ENCODE data around the gene RBP4.

Gene RBP4

DNA sequence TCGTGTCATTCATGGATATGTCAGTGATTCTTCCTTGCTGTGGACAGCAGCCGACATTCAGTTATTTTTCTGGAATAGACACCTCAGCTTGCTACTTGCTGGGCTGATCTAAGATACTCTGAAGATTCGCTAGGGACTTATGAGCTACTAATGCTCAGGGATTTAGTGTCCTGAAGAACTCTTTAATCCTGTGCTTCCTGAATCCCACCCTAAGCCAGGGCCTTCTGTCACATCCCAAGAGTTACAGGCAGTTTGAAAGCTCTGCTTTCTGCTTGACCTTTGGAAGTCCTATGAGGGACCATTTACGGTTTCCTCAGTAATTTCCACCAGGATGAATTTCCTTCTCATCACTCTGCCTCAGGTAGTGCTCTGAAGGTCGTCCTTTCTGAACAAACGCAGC is 11.3 kb upstream of the RBP4 start, which contains the start of gene PDE6C:
PDE6C (plus strand) TSS at position 227 of the 400 bp plus-strand sequence. CDS start 189 bp downstream, outside the sequence.
- Histone ChIP-seq H2AFZ (ENCODE audit: low read length, unreplicated experiment) (no peak within 1 kb of the TSS), H3K36me3 (ENCODE audit: insufficient read depth, low read length) (no peaks in the 10 kb centered on the region), H3K4me1 (ENCODE audit: control insufficient read depth, insufficient read depth, low read length, unreplicated experiment) (no peaks in the 10 kb centered on the region), H3K4me3 (ENCODE audit: low read depth, low read length) (no peak within 1 kb of the TSS), H3K27ac (ENCODE audit: low read depth, low read length) (no peak within 1 kb of the TSS), H3K79me2 (ENCODE audit: control insufficient read depth, insufficient read depth, low read length, unreplicated experiment) (no peaks in the 10 kb centered on the region), H3K27me3 (ENCODE audit: insufficient read depth, low read length) (peaks cover 10% of the 10 kb centered on the region)

DNA sequence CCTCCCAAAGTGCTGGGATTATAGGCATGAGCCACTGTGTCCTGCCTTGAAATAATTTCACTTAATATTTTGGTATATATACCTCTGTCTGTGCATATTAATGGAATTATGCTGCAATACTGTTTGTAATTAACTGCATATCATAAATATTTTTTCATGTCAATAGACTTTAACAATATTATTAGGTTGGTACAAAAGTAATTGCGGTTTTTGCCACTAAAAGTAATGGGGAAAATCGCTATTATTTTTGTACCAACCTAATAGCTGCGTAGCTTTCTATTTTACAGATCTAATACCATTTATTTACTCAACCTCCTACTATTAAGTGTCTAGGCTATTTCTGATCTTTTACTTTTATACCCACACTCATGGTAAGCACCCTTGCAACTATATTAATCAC is 7.4 kb upstream of the RBP4 start:
- no peaks in the 10 kb centered on the region for H3K79me2 ChIP-seq (ENCODE audit: control insufficient read depth, insufficient read depth, low read length, unreplicated experiment)
- H3K4me3 ChIP-seq (ENCODE audit: low read depth, low read length) = no peak overlapping the region
- H3K36me3 ChIP-seq (ENCODE audit: insufficient read depth, low read length) = no peaks in the 10 kb centered on the region
- no peak overlapping the region for H3K27ac ChIP-seq (ENCODE audit: low read depth, low read length)
- peaks cover 11% of the 10 kb centered on the region for H3K4me1 ChIP-seq (ENCODE audit: control insufficient read depth, insufficient read depth, low read length, unreplicated experiment)
- H3K27me3 ChIP-seq (ENCODE audit: insufficient read depth, low read length) = peaks cover 4% of the 10 kb centered on the region; the same call in 1 of the 2 replicates
- H2AFZ ChIP-seq (ENCODE audit: low read length, unreplicated experiment) = no peak overlapping the region

DNA sequence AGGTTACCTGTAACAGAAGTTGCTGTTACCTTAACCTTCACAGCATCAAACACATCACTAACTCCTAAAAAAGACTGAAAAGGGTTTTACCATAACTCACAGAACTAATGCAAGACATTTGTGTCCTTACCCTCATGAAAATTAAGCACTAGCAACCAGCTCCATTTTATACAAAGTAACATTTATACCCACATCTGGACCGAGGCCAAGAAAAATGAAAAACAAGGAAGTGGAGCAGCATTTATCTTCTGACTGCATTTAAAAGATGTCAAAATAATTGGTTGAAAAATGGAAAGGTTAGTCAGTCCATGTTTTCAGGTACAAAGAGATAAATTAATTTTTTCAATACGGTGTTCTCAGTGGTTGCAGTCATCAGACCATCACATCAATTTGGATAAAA is 3.1 kb upstream of the RBP4 start:
- Histone ChIP-seq H3K27ac (ENCODE audit: low read depth, low read length) (no peak overlapping the region), H3K36me3 (ENCODE audit: insufficient read depth, low read length) (no peaks in the 10 kb centered on the region), H2AFZ (ENCODE audit: low read length, unreplicated experiment) (no peak overlapping the region), H3K4me1 (ENCODE audit: control insufficient read depth, insufficient read depth, low read length, unreplicated experiment) (peaks cover 31% of the 10 kb centered on the region), H3K27me3 (ENCODE audit: insufficient read depth, low read length) (peaks cover 10% of the 10 kb centered on the region; the same call in 1 of the 2 replicates), H3K79me2 (ENCODE audit: control insufficient read depth, insufficient read depth, low read length, unreplicated experiment) (no peaks in the 10 kb centered on the region), H3K4me3 (ENCODE audit: low read depth, low read length) (no peak overlapping the region)

DNA sequence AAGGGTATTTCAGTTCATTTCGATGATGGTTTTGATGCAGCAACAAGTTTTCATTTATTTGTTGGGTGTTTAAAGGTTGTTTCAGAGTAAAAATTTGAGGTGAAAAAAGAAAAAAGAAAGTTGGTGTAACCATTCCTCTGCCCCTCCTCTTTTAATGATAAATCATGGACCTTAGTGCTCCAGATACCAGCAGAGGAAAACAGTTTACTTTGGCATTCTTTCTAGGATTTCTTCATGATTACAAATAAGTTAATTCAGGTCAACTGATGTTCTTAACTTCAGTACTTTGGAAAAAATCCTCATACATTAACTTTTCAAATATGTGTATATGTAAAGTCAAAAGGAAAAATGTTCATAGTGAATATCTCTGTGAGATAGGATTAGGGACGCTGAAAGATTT is 2.0 kb upstream of the RBP4 start:
- peaks cover 31% of the 10 kb centered on the region for H3K4me1 ChIP-seq (ENCODE audit: control insufficient read depth, insufficient read depth, low read length, unreplicated experiment)
- H3K79me2 ChIP-seq (ENCODE audit: control insufficient read depth, insufficient read depth, low read length, unreplicated experiment) = no peaks in the 10 kb centered on the region
- no peaks in the 10 kb centered on the region for H3K36me3 ChIP-seq (ENCODE audit: insufficient read depth, low read length)
- H3K27ac ChIP-seq (ENCODE audit: low read depth, low read length) = no peak overlapping the region
- 0 out of 2 replicates have a peak overlapping the region, but pooled peaks have one; percentile 20 for H3K4me3 ChIP-seq (ENCODE audit: low read depth, low read length)
- H2AFZ ChIP-seq (ENCODE audit: low read length, unreplicated experiment) = no peak overlapping the region
- H3K27me3 ChIP-seq (ENCODE audit: insufficient read depth, low read length) = peaks cover 10% of the 10 kb centered on the region; the same call in 1 of the 2 replicates

DNA sequence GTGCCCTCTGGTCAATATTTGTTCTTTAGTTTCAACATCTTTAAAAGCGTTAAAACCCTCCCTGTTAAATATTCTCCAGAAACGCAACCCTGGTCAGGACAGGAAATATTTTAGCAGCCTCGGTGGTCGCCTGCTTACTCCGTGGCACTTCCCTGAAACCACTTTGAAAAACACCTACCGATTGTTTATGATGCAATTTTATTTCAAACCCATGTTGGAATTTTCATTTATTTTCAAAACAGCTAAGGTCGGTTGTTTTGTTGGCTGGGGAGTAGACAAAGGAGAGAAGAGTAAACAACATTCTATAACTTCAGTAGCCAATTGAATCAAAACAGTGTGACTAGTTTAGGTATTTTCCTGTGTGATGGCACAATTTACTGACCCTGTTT is 733 bp upstream of the RBP4 start:
- Histone ChIP-seq H3K4me3 (ENCODE audit: low read depth, low read length) (peak overlapping the region; percentile 80), H3K27me3 (ENCODE audit: insufficient read depth, low read length) (peaks cover 10% of the 10 kb centered on the region; the same call in 1 of the 2 replicates), H3K4me1 (ENCODE audit: control insufficient read depth, insufficient read depth, low read length, unreplicated experiment) (peaks cover 31% of the 10 kb centered on the region)

DNA sequence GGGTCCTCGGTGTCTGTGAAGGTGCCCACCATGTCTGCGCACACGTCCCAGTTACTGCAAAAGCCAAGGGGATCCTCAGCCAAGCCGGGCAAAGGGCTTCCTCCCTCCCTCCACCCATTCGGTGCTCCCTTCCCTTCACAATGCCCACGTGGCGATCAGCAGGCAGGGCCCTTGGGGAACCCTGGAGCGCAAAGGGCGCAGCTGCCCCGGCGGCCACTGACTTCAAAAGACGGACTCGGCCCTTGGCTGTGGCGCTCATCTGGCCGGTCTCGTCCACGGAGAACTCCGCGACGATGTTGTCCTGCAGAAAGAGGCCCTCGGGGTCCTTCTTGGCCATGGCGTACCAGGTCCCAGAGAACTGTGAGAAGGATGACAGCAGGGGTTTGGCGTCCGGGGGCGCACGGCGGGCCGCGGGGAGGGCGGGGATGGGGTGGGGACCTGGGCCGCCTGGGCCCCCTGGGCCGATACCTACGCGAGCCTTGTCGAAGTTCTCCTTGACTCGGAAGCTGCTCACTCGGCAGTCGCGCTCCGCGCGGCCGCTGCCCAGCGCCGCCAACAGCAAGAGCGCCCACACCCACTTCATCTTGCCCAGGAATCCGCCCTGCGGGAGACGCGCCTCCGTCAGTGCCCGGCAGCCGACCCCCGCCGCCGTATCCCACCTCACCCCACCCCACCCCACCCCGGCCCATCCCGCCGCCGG is 439 bp downstream of the RBP4 start:
- Histone ChIP-seq H2AFZ (ENCODE audit: low read length, unreplicated experiment) (no peak overlapping the region), H3K27me3 (ENCODE audit: insufficient read depth, low read length) (peaks cover 10% of the 10 kb centered on the region; the same call in 1 of the 2 replicates), H3K27ac (ENCODE audit: low read depth, low read length) (no peak overlapping the region), H3K4me3 (ENCODE audit: low read depth, low read length) (peak overlapping the region; percentile 80), H3K79me2 (ENCODE audit: control insufficient read depth, insufficient read depth, low read length, unreplicated experiment) (no peaks in the 10 kb centered on the region), H3K36me3 (ENCODE audit: insufficient read depth, low read length) (no peaks in the 10 kb centered on the region), H3K4me1 (ENCODE audit: control insufficient read depth, insufficient read depth, low read length, unreplicated experiment) (peaks cover 31% of the 10 kb centered on the region)

More for the DNA sequence above, 733 bp upstream of the RBP4 start:
- Histone ChIP-seq H3K27ac (ENCODE audit: low read depth, low read length) (no peak overlapping the region), H2AFZ (ENCODE audit: low read length, unreplicated experiment) (peak overlapping the region; percentile 89), H3K79me2 (ENCODE audit: control insufficient read depth, insufficient read depth, low read length, unreplicated experiment) (no peaks in the 10 kb centered on the region), H3K36me3 (ENCODE audit: insufficient read depth, low read length) (no peaks in the 10 kb centered on the region)

DNA sequence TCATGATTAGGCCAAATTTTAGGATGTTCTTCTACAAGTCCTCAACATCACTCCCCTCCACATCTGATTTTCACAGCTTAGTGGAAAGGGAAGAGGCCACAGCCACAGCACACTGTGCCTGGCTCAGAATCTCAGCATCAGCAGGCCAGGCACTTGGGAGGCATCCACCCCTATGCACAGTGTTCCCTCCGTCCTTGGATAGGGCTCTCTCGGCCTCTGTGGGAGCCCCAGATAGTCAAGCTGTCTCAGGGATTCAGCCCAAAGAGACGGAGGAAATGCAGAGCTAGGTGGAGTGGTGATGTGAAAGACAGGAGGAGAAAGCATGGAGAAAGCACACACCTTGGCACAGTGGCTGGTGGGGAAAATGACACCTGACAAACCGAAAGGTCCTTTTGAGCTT is 1.3 kb downstream of the RBP4 start:
- Histone ChIP-seq H2AFZ (ENCODE audit: low read length, unreplicated experiment) (no peak overlapping the region), H3K4me3 (ENCODE audit: low read depth, low read length) (no peak overlapping the region), H3K27ac (ENCODE audit: low read depth, low read length) (no peak overlapping the region), H3K79me2 (ENCODE audit: control insufficient read depth, insufficient read depth, low read length, unreplicated experiment) (no peaks in the 10 kb centered on the region), H3K36me3 (ENCODE audit: insufficient read depth, low read length) (no peaks in the 10 kb centered on the region), H3K27me3 (ENCODE audit: insufficient read depth, low read length) (peaks cover 10% of the 10 kb centered on the region; the same call in 1 of the 2 replicates), H3K4me1 (ENCODE audit: control insufficient read depth, insufficient read depth, low read length, unreplicated experiment) (peaks cover 31% of the 10 kb centered on the region)

DNA sequence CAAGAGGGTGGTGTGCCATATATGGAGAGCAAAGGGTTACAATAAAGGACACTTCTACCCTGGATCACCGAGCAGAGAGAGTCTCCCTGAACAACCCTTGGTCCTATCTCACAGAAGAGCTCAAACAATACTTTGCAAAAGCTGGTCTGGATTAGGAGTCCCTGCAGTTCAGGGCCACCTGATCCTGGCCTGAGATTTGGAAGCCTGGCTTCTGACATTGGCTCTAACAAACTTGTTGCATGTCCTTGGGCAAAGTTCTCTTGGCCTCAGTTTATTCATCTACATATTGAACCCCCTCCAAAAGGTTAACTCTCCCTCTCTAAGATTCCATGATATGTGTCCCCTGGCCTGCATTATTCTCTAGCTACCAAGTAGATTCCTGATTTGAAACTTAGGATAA is 1.7 kb downstream of the RBP4 start:
- no peak overlapping the region for H2AFZ ChIP-seq (ENCODE audit: low read length, unreplicated experiment)
- no peaks in the 10 kb centered on the region for H3K36me3 ChIP-seq (ENCODE audit: insufficient read depth, low read length)
- H3K79me2 ChIP-seq (ENCODE audit: control insufficient read depth, insufficient read depth, low read length, unreplicated experiment) = no peaks in the 10 kb centered on the region
- no peak overlapping the region for H3K27ac ChIP-seq (ENCODE audit: low read depth, low read length)
- no peak overlapping the region for H3K4me3 ChIP-seq (ENCODE audit: low read depth, low read length)
- peaks cover 29% of the 10 kb centered on the region for H3K4me1 ChIP-seq (ENCODE audit: control insufficient read depth, insufficient read depth, low read length, unreplicated experiment)
- peaks cover 10% of the 10 kb centered on the region; the same call in 1 of the 2 replicates for H3K27me3 ChIP-seq (ENCODE audit: insufficient read depth, low read length)

DNA sequence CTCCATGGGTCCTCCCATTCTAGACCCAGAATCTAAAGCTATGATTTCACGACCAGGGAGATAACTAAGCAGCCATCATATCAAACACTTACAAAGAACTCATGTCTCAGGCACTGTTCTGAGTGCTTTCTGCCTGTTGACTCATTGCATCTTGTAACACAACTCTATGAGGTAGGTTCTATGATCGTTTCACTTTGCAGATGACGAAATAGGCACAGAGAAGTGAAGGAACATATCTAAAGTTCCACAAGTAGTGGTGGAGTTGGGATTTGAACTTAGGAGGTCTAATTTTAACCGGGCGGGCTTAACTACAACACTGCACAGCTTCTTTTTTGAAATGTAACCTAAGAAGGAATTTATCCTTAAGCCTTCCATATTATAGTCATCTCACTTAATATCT is 2.9 kb downstream of the RBP4 start:
- no peak overlapping the region for H2AFZ ChIP-seq (ENCODE audit: low read length, unreplicated experiment)
- H3K27ac ChIP-seq (ENCODE audit: low read depth, low read length) = no peak overlapping the region
- H3K27me3 ChIP-seq (ENCODE audit: insufficient read depth, low read length) = peaks cover 10% of the 10 kb centered on the region; the same call in 1 of the 2 replicates
- no peaks in the 10 kb centered on the region for H3K36me3 ChIP-seq (ENCODE audit: insufficient read depth, low read length)
- peaks cover 17% of the 10 kb centered on the region for H3K4me1 ChIP-seq (ENCODE audit: control insufficient read depth, insufficient read depth, low read length, unreplicated experiment)
- H3K79me2 ChIP-seq (ENCODE audit: control insufficient read depth, insufficient read depth, low read length, unreplicated experiment) = no peaks in the 10 kb centered on the region
- no peak overlapping the region for H3K4me3 ChIP-seq (ENCODE audit: low read depth, low read length)

DNA sequence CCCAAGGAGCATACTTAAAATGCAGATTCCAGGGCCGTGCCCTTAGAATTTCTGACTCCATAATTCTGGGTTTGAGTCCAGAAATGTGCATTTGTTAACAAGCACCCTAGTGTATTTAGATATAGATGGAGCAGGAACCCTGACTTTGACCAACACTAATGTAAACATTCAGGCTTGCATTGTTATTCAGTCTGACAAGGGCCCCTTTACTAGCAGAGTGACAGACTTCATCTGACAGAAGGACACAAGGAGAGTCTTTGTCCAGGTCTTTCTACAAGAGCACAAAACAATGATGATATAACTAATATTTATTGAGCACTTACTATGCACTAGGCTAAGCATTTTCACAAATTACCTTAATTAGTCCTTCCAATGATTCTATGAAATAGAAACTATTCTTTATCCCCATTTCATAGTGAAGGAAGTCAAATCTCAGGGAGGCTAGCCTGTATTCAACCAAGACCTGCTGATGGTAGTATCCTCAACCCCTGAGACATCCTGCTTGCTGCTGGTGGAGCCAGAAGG is 3.9 kb downstream of the RBP4 start:
- H3K79me2 ChIP-seq (ENCODE audit: control insufficient read depth, insufficient read depth, low read length, unreplicated experiment) = no peaks in the 10 kb centered on the region
- no peak overlapping the region for H3K4me3 ChIP-seq (ENCODE audit: low read depth, low read length)
- H3K27me3 ChIP-seq (ENCODE audit: insufficient read depth, low read length) = 0 out of 2 replicates have a peak, but pooled peaks cover under 1% of the 10 kb centered on the region
- no peak overlapping the region for H3K27ac ChIP-seq (ENCODE audit: low read depth, low read length)
- H3K4me1 ChIP-seq (ENCODE audit: control insufficient read depth, insufficient read depth, low read length, unreplicated experiment) = peaks cover 7% of the 10 kb centered on the region
- H3K36me3 ChIP-seq (ENCODE audit: insufficient read depth, low read length) = no peaks in the 10 kb centered on the region
- H2AFZ ChIP-seq (ENCODE audit: low read length, unreplicated experiment) = no peak overlapping the region

DNA sequence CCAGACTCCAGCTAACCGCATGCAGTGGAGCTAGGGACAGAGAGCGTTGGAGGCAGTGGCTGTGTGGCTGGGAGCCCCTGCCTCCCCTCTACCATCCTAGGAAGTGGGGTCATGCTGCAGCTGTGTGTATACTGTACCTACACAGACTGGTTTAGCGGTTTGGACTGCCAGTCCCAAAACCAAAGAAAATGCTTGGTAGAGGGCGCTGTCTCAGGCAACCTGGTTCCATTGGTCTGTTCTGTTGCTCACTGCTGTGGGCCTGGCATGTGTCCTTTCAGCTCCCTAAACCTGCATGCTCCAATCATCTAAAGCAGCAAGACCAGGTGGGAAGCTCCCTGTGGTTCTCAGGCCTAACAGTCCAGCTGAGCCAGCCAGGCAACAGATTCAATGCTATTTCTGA is 4.5 kb downstream of the RBP4 start:
- no peak overlapping the region for H3K27ac ChIP-seq (ENCODE audit: low read depth, low read length)
- H3K27me3 ChIP-seq (ENCODE audit: insufficient read depth, low read length) = no peaks in the 10 kb centered on the region
- no peaks in the 10 kb centered on the region for H3K36me3 ChIP-seq (ENCODE audit: insufficient read depth, low read length)
- no peaks in the 10 kb centered on the region for H3K79me2 ChIP-seq (ENCODE audit: control insufficient read depth, insufficient read depth, low read length, unreplicated experiment)
- peaks cover 7% of the 10 kb centered on the region for H3K4me1 ChIP-seq (ENCODE audit: control insufficient read depth, insufficient read depth, low read length, unreplicated experiment)
- H3K4me3 ChIP-seq (ENCODE audit: low read depth, low read length) = no peak overlapping the region
- no peak overlapping the region for H2AFZ ChIP-seq (ENCODE audit: low read length, unreplicated experiment)
